ENCODE data around the gene LHFPL2.

GRCh38 chr5:78492224-78492623, 156.3 kb downstream of the LHFPL2 start:
- TF ChIP-seq LEF1 (IDR thresholded peaks at IDR 0.05; ENCODE audit: borderline replicate concordance) (no peak), PKNOX1 (IDR thresholded peaks at IDR 0.05) (no peak), ZNF384 (IDR thresholded peaks at IDR 0.05) (no peak), SP1 (IDR thresholded peaks at IDR 0.05) (no peak), SUZ12 (IDR thresholded peaks at IDR 0.05) (no peak)
